Smooth muscle cell (in vitro differentiated cells): ENCODE measurements around the gene PRKAR1B. TPM values are rescaled to one million over a fixed set of nuclear protein-coding genes. Genes with fewer than 3 reads are reported as not detected.

Experiments used
- DNase-seq: peaks from one replicate; lab custom pipeline; 2025; ENCODE audit not compliant: unreplicated experiment; lab: John Stamatoyannopoulos, UW
- H2AFZ ChIP-seq: fragments of 200-600 bp; sonication (generic); 2 replicates; pipeline ENCODE4 v1.6.0; 2016; ENCODE audit warnings: antibody characterized with exemption, low read depth, mild to moderate bottlenecking
- H3F3A ChIP-seq: fragments of 200-600 bp; sonication (generic); 2 replicates; pipeline ENCODE4 v1.6.0; 2017; ENCODE audit warnings: antibody characterized with exemption, low read depth
- H3K27ac ChIP-seq: fragments of 200-600 bp; sonication (generic); 2 replicates; pipeline ENCODE4 v1.5.1; 2016; ENCODE audit warnings: low read depth, mild to moderate bottlenecking
- H3K27me3 ChIP-seq: fragments of 200-600 bp; sonication (generic); 2 replicates; pipeline ENCODE4 v1.6.1; 2016; ENCODE audit warnings: low read depth, mild to moderate bottlenecking
- H3K36me3 ChIP-seq: fragments of 200-600 bp; sonication (generic); 2 replicates; pipeline ENCODE4 v1.5.1; 2016; ENCODE audit warnings: low read depth
- H3K4me1 ChIP-seq: fragments of 200-600 bp; sonication (generic); 2 replicates; pipeline ENCODE4 v1.5.1; 2016; ENCODE audit warnings: low read depth
- H3K4me2 ChIP-seq: fragments of 200-600 bp; sonication (generic); 2 replicates; pipeline ENCODE4 v1.6.0; 2016; ENCODE audit warnings: mild to moderate bottlenecking
- H3K4me3 ChIP-seq: fragments of 200-600 bp; sonication (generic); 2 replicates; pipeline ENCODE4 v1.5.1; 2016; ENCODE audit warnings: mild to moderate bottlenecking
- H3K79me2 ChIP-seq: fragments of 200-600 bp; sonication (generic); 2 replicates; pipeline ENCODE4 v1.6.0; 2016; ENCODE audit warnings: low read depth, mild to moderate bottlenecking
- H3K9ac ChIP-seq: fragments of 200-600 bp; sonication (generic); 2 replicates; pipeline ENCODE4 v1.6.0; 2016; ENCODE audit warnings: low read depth
- H3K9me3 ChIP-seq: fragments of 200-600 bp; sonication (generic); replicated peaks from 2 replicates; pipeline ENCODE4 v1.5.1; 2016; ENCODE audit warnings: low read depth
- H4K20me1 ChIP-seq: fragments of 200-600 bp; sonication (generic); 2 replicates; pipeline ENCODE4 v1.6.0; 2016; ENCODE audit warnings: low read depth
- CTCF ChIP-seq: fragments of 200-600 bp; sonication (generic); IDR thresholded peaks from 2 replicates; pipeline ENCODE4 v1.5.1; 2017; ENCODE audit warnings: borderline replicate concordance, mild to moderate bottlenecking, antibody characterized with exemption; ENCODE audit not compliant: insufficient read depth, poor library complexity, severe bottlenecking
- WGBS: methylation state at CpG from one replicate; pipeline ENCODE4 v1.1.7; 2016; ENCODE audit warnings: low lambda C conversion rate; 5-methylcytosine and 5-hydroxymethylcytosine counted together
- polyA plus RNA-seq: library from polyadenylated mRNA; unstranded; fragments of >200 nt; fragmentation: Nextera tagmentation; extraction: Ambion mirVana; gene quantifications from 2 replicates; pipeline ENCODE4 v1.2.1, GENCODE V29; 2016
- total RNA-seq: library from RNA; depleted of rRNA; stranded (reverse); fragments of >200 nt; gene quantifications from 2 replicates; pipeline ENCODE4 v1.2.3, GENCODE V29; 2014

The PRKAR1B gene
- total and polyA plus RNA-seq, 2 experiments from 2014 or later = 5.3 to 10.1 TPM

- no peak overlapping the region for H3K4me2 ChIP-seq
- TF ChIP-seq CTCF = no peak
- WGBS = over 99% methylated on average over 4 of the region's 4 CpGs
Measured at GRCh38 chr7:701086-701671, 25.9 kb downstream of the PRKAR1B start.

GRCh38 chr7:699476-700170, 27.5 kb downstream of the PRKAR1B start:
- Histone ChIP-seq H3K36me3 (no peaks in the 10 kb centered on the region), H2AFZ (no peak overlapping the region), H3K27me3 (no peaks in the 10 kb centered on the region), H3K79me2 (no peaks in the 10 kb centered on the region), H3K9me3 (no peaks in the 10 kb centered on the region), H3K9ac (no peak overlapping the region), H3K4me2 (no peak overlapping the region), H3F3A (no peaks in the 10 kb centered on the region), H3K27ac (no peak overlapping the region), H4K20me1 (no peaks in the 10 kb centered on the region), H3K4me3 (no peak overlapping the region), H3K4me1 (no peaks in the 10 kb centered on the region)
- DNase-seq = no peak
- TF ChIP-seq CTCF = no peak
- 89% methylated on average over 17 of the region's 17 CpGs for WGBS

More at GRCh38 chr7:701086-701671, 25.9 kb downstream of the PRKAR1B start:
- Histone ChIP-seq H3K79me2 (no peaks in the 10 kb centered on the region), H4K20me1 (no peaks in the 10 kb centered on the region), H3K27ac (no peak overlapping the region), H3K4me3 (no peak overlapping the region), H3K9me3 (no peaks in the 10 kb centered on the region), H3K36me3 (no peaks in the 10 kb centered on the region), H3K4me1 (no peaks in the 10 kb centered on the region), H3K27me3 (no peaks in the 10 kb centered on the region), H3F3A (no peaks in the 10 kb centered on the region), H3K9ac (no peak overlapping the region), H2AFZ (no peak overlapping the region)
- no peak for DNase-seq

GRCh38 chr7:698515-699475, 28.3 kb downstream of the PRKAR1B start:
- H3K4me1 ChIP-seq = no peaks in the 10 kb centered on the region
- no peaks in the 10 kb centered on the region for H3K27me3 ChIP-seq
- no peaks in the 10 kb centered on the region for H3K79me2 ChIP-seq
- no peaks in the 10 kb centered on the region for H3K36me3 ChIP-seq
- H3K9ac ChIP-seq = no peak overlapping the region
- H3K4me2 ChIP-seq = no peak overlapping the region
- H3K9me3 ChIP-seq = no peaks in the 10 kb centered on the region
- 93% methylated on average over 22 of the region's 23 CpGs for WGBS
- H2AFZ ChIP-seq = no peak overlapping the region
- no peaks in the 10 kb centered on the region for H4K20me1 ChIP-seq
- no peak for DNase-seq
- no peak for TF ChIP-seq CTCF
- H3K27ac ChIP-seq = no peak overlapping the region
- H3F3A ChIP-seq = no peaks in the 10 kb centered on the region
- H3K4me3 ChIP-seq = no peak overlapping the region
